HG03575 (cell line): Measurements from ENCODE around the gene SLC25A3.

ENCODE experiments used
- ATAC-seq: cut with Tn5 transposase; IDR thresholded peaks from one replicate; pipeline ENCODE4 v1.9.1; 2021; ENCODE audit not compliant: unreplicated experiment, insufficient number of reproducible peaks, low FRiP score; ENCODE audit errors: extremely low read depth

SLC25A3 gene

GRCh38 chr12:98646294-98647090 is 53.0 kb downstream of the SLC25A3 start:
- no peak for ATAC-seq

- ATAC-seq = no peak
Observed at GRCh38 chr12:98651328-98651727, 57.8 kb downstream of the SLC25A3 start.

- ATAC-seq = no peak
Observed at GRCh38 chr12:98653866-98654493, 60.5 kb downstream of the SLC25A3 start.
